Measurements from ENCODE around the gene TEN1. TPM values are rescaled to one million over a fixed set of nuclear protein-coding genes. Genes with fewer than 3 reads are reported as not detected.
A peak's percentile ranks its signal among the peaks of the same experiment; 100 is the strongest.

TEN1 gene
- total RNA-seq, 1 donor from 2014 or later: 15.9 TPM

DNA sequence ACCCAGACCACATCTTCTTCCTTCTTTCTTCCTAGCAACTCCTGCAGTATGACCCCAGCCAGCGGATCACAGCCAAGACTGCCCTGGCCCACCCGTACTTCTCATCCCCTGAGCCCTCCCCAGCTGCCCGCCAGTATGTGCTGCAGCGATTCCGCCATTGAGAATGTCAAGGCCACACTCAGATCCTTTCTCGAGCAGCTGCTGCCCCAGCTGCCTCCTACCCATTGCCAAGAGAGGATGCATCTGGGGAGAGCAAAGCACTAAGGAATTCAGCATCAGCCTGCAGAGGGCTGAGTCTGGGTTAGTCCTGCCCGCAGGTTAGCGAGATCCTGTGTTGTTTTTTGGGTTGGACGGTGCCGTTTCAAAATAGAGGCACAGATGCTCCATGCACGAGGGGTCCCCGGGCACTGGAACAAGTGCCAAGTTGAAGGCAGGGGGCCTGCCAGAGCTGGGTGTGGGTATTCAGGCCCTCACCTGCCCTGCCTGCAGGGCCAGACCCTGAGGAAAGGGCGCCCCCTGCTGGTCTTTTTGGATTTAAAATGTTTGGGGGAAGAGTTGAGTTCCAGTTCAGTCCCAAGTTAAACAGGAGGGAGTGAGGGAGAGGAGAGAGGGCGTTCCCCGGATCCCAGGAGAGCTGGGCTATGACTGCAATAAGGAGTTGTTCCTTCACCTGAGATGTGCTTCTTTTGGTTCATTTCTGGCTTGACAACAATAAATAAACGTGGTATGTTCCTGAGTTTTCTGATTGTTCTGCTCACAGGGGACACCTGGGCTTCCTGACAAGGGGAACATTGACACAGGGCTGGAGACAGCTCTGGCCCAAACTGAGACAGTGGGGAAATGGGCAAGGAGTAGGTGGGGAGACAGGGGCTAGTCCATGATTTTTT is 26.5 kb downstream of the TEN1 start:
- Mint-ChIP-seq H3K9me3 (no peaks in the 10 kb centered on the region), H3K27me3 (no peaks in the 10 kb centered on the region), H3K27ac (peak overlapping the region; percentile 89), H3K36me3 (peaks cover 8% of the 10 kb centered on the region), H3K4me3 (no peak overlapping the region), H3K4me1 (ENCODE audit: unreplicated experiment) (peaks cover 8% of the 10 kb centered on the region)
- DNase-seq (ENCODE audit: extremely low spot score, unreplicated experiment): peak; percentile 89
- TF ChIP-seq, protein P1, sequence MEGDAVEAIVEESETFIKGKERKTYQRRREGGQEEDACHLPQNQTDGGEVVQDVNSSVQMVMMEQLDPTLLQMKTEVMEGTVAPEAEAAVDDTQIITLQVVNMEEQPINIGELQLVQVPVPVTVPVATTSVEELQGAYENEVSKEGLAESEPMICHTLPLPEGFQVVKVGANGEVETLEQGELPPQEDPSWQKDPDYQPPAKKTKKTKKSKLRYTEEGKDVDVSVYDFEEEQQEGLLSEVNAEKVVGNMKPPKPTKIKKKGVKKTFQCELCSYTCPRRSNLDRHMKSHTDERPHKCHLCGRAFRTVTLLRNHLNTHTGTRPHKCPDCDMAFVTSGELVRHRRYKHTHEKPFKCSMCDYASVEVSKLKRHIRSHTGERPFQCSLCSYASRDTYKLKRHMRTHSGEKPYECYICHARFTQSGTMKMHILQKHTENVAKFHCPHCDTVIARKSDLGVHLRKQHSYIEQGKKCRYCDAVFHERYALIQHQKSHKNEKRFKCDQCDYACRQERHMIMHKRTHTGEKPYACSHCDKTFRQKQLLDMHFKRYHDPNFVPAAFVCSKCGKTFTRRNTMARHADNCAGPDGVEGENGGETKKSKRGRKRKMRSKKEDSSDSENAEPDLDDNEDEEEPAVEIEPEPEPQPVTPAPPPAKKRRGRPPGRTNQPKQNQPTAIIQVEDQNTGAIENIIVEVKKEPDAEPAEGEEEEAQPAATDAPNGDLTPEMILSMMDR (conservative IDR thresholded peaks at IDR 0.05): peak; percentile 87

- Mint-ChIP-seq H3K27me3 (no peaks in the 10 kb centered on the region), H3K4me1 (ENCODE audit: unreplicated experiment) (peaks cover 8% of the 10 kb centered on the region), H3K9me3 (no peaks in the 10 kb centered on the region), H3K27ac (no peak overlapping the region), H3K36me3 (peaks cover 8% of the 10 kb centered on the region), H3K4me3 (no peak overlapping the region)
- no peak for DNase-seq (ENCODE audit: extremely low spot score, unreplicated experiment)
- TF ChIP-seq, protein P1 (conservative IDR thresholded peaks at IDR 0.05): no peak
Measured at GRCh38 chr17:76007131-76007849, 28.2 kb downstream of the TEN1 start.

DNA sequence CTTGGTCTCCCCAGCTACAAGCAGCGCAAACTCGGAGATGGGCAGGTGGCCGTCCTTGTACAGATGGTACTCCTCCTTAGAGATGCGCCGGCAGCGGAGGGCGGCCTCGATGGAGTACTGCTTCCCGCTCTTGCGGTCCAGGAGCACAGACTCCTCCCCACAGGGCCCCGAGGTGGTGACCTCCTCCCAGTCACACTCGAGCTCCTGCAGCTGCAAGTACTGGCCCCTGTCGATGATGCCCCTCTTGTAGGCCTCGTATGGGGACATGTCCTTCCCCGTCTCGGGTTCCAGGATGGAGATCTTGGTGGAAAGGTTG is 28.8 kb downstream of the TEN1 start:
- Mint-ChIP-seq H3K4me3 (no peak overlapping the region), H3K36me3 (peaks cover 8% of the 10 kb centered on the region), H3K4me1 (ENCODE audit: unreplicated experiment) (peaks cover 8% of the 10 kb centered on the region), H3K27me3 (no peaks in the 10 kb centered on the region), H3K9me3 (no peaks in the 10 kb centered on the region), H3K27ac (no peak overlapping the region)
- TF ChIP-seq, protein P1 (conservative IDR thresholded peaks at IDR 0.05): no peak
- no peak for DNase-seq (ENCODE audit: extremely low spot score, unreplicated experiment)

DNA sequence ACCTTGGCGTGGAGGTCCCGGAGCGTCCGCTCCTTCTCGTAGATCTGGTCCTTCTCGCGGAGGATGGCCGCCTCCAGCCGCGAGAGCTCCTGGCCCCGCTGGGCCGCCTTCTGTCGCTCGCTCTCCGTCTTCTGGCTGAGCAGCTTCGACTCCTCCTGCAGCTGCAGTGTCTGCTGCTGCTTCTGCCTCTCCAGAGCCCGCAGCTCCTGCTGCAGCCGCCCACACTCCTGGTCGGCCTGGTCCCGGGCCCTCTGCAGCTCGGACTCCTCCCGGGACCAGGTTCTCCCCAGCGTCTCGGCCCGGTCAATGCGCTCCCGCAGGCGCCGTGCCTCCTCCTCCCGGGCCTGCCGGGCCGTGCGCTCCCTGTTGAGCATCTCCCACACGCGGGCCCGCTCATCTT is 29.2 kb downstream of the TEN1 start:
- TF ChIP-seq, protein P1 (conservative IDR thresholded peaks at IDR 0.05): no peak
- Mint-ChIP-seq H3K9me3 (no peaks in the 10 kb centered on the region), H3K27ac (no peak overlapping the region), H3K27me3 (no peaks in the 10 kb centered on the region), H3K4me1 (ENCODE audit: unreplicated experiment) (peaks cover 8% of the 10 kb centered on the region), H3K36me3 (peaks cover 8% of the 10 kb centered on the region), H3K4me3 (no peak overlapping the region)
- DNase-seq (ENCODE audit: extremely low spot score, unreplicated experiment): peak; percentile 63

DNA sequence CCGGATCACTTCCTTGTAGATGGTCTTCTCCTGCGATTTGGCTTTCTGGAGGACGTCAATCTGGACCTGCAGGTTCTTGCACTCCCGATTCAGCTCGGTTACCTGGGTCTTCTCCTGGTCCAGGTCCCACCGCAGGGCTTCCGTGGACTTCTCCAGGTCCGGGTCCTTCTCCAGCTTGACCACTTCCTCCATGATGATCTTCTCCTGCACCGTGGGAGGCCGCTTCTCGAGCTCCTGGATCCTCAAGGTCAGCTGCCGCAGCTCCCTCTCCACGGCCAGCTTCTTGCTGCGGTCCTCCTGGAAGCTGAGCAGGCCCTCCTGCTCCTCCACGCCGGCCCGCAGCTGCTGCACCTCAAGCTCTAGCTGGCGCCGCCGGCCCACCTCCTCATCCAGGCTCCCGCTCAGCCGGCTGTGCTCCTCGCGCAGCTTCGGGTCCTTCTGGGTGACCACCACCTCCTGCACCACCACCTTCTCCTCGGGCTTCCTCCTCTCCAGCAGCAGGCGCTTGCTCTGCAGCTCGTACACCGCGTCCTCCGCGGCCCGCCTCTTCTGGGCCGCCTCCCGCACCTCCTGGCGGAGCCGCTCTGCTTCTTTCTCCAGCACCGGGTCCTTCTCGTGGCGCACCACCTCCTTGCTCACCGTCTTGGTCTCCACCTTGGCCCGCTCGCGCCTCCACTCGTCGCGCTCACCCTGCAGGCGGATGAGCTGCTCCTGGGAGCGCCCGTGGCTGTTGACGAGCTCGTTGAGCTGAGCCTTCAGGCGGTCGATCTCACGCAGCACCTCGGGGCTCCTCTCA is 29.8 kb downstream of the TEN1 start:
- TF ChIP-seq, protein P1 (conservative IDR thresholded peaks at IDR 0.05): no peak
- Mint-ChIP-seq H3K4me1 (ENCODE audit: unreplicated experiment) (peaks cover 9% of the 10 kb centered on the region), H3K9me3 (no peaks in the 10 kb centered on the region)

More for the DNA sequence above, 29.8 kb downstream of the TEN1 start:
- Mint-ChIP-seq H3K27me3 (no peaks in the 10 kb centered on the region), H3K36me3 (peaks cover 8% of the 10 kb centered on the region), H3K27ac (no peak overlapping the region), H3K4me3 (no peak overlapping the region)
- DNase-seq (ENCODE audit: extremely low spot score, unreplicated experiment): peak; percentile 71
